NCI-H2107 treated with DMSO at 0.1 percent for 48 hours (cell line): ENCODE data around the gene TNFRSF25.
"Not testable (repeated sequence)": the region's sequence is repeated elsewhere in the genome, so short reads cannot be mapped to it uniquely, and the experiment has no call there.

Experiments used
- DNase-seq: peaks from one replicate; lab custom pipeline; 2025; ENCODE audit not compliant: unreplicated experiment; lab: John Stamatoyannopoulos, UW

The TNFRSF25 gene

GRCh38 chr1:6454856-6455751, 10.9 kb downstream of the TNFRSF25 start:
- DNase-seq, result no peak

GRCh38 chr1:6453895-6454855, 11.8 kb downstream of the TNFRSF25 start:
- not testable (repeated sequence) for DNase-seq

GRCh38 chr1:6450943-6451373, 15.0 kb downstream of the TNFRSF25 start:
- no peak for DNase-seq

GRCh38 chr1:6450486-6450885, 15.5 kb downstream of the TNFRSF25 start:
- DNase-seq, result not testable (repeated sequence)

- no peak for DNase-seq
Measured at GRCh38 chr1:6450005-6450450, 15.9 kb downstream of the TNFRSF25 start.

GRCh38 chr1:6448749-6449631, 17.0 kb downstream of the TNFRSF25 start:
- DNase-seq, result no peak

GRCh38 chr1:6447818-6448748, 17.9 kb downstream of the TNFRSF25 start:
- peak; percentile 37 for DNase-seq

- DNase-seq, result no peak
Measured at GRCh38 chr1:6447016-6447817, 18.8 kb downstream of the TNFRSF25 start.

- no peak for DNase-seq
Measured at GRCh38 chr1:6446665-6447015, 19.3 kb downstream of the TNFRSF25 start.

GRCh38 chr1:6445929-6446328, 20.0 kb downstream of the TNFRSF25 start:
- not testable (repeated sequence) for DNase-seq

GRCh38 chr1:6445062-6445763, 20.8 kb downstream of the TNFRSF25 start:
- no peak for DNase-seq

- DNase-seq, result no peak
Measured at GRCh38 chr1:6444377-6444776, 21.6 kb downstream of the TNFRSF25 start.

- DNase-seq, result no peak
Measured at GRCh38 chr1:6443339-6444115, 22.4 kb downstream of the TNFRSF25 start.

- DNase-seq, result no peak
Measured at GRCh38 chr1:6441586-6441985, 24.4 kb downstream of the TNFRSF25 start.

- no peak for DNase-seq
Measured at GRCh38 chr1:6440198-6441126, 25.5 kb downstream of the TNFRSF25 start.

GRCh38 chr1:6438047-6438525, 27.9 kb downstream of the TNFRSF25 start:
- no peak for DNase-seq
